WI38 (cell line): ENCODE results near the gene CFAP45.
"Not testable (repeated sequence)": the region's sequence is repeated elsewhere in the genome, so short reads cannot be mapped to it uniquely, and the experiment has no call there.

Source experiments
- H3K4me3 ChIP-seq: 2 replicates; pipeline ENCODE4 v1.5.1; 2011; ENCODE audit warnings: low read depth, mild to moderate bottlenecking, control low read depth, low read length
- TF ChIP-seq, protein P1 (sequence below): IDR thresholded peaks from 2 replicates; pipeline ENCODE4 v1.5.1; 2012; ENCODE audit warnings: low read depth, mild to moderate bottlenecking, control low read depth, low read length

Gene CFAP45

DNA sequence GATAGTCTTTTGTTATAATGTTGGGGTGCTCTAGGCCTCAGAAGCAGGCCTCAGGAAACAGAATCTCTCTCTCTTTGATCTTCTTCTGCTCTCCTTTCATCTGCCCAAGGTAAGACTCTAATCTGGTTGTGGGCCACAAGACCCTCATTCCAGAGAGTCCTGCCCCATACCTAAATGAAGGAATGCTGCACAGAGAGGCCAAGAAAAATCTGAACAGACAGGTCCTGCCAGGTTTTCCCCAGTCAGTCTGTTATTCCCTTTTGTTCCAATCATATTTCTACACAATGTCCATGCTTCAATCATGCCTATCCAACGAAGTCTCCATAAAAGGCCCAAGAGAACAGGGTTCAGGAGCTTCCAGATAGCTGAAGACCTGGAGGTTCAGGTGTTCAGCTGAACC, 7.0 kb upstream of the CFAP45 start:
- TF ChIP-seq, protein P1, sequence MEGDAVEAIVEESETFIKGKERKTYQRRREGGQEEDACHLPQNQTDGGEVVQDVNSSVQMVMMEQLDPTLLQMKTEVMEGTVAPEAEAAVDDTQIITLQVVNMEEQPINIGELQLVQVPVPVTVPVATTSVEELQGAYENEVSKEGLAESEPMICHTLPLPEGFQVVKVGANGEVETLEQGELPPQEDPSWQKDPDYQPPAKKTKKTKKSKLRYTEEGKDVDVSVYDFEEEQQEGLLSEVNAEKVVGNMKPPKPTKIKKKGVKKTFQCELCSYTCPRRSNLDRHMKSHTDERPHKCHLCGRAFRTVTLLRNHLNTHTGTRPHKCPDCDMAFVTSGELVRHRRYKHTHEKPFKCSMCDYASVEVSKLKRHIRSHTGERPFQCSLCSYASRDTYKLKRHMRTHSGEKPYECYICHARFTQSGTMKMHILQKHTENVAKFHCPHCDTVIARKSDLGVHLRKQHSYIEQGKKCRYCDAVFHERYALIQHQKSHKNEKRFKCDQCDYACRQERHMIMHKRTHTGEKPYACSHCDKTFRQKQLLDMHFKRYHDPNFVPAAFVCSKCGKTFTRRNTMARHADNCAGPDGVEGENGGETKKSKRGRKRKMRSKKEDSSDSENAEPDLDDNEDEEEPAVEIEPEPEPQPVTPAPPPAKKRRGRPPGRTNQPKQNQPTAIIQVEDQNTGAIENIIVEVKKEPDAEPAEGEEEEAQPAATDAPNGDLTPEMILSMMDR = no peak

GRCh38 chr1:159904036-159904435, 4.1 kb upstream of the CFAP45 start:
- H3K4me3 ChIP-seq = not testable (repeated sequence)

More for the DNA sequence above, 7.0 kb upstream of the CFAP45 start:
- no peak overlapping the region for H3K4me3 ChIP-seq

DNA sequence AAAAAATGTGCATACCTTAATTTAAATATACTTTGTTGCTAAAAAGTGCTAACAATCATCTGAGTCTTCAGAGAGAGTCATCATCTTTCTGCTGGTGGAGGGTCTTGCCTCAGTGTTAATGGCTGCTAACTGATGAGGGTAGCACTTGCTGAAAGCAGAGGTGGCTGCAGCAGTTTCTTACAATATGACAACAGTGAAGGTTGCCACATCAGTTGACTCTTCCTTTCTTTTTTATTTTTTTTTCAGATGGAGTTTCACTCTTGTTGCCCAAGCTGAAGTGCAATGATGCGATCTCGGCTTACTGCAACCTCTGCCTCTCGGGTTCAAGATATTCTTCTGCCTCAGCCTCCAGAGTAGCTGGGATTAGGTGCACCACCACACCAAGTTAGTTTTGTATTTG, 2.6 kb upstream of the CFAP45 start:
- TF ChIP-seq, protein P1 = no peak
- no peak overlapping the region for H3K4me3 ChIP-seq

GRCh38 chr1:159900755-159901360, 893 bp upstream of the CFAP45 start:
- TF ChIP-seq, protein P1 = no peak
- H3K4me3 ChIP-seq = no peak overlapping the region

DNA sequence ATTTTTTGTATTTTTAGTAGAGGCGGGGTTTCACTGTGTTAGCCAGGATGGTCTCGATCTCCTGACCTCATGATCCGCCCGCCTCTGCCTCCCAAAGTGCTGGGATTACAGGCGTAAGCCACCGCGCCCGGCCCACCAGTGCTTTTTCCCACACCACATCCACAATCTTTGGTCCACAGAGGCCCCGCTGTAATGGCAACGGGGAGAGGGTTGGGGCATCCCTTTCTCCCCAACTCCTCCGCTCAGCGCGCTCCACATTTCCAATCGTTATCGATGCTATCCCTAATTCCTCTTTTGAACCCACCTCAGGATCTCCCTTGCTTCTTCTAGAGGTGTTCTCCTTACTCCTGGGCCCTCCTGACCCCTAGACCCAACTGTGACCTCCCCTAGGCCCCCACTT, 331 bp downstream of the CFAP45 start:
- H3K4me3 ChIP-seq = not testable (repeated sequence)

- TF ChIP-seq, protein P1 = no peak
- no peak overlapping the region for H3K4me3 ChIP-seq
Observed at GRCh38 chr1:159898527-159898926, 1.4 kb downstream of the CFAP45 start.

DNA sequence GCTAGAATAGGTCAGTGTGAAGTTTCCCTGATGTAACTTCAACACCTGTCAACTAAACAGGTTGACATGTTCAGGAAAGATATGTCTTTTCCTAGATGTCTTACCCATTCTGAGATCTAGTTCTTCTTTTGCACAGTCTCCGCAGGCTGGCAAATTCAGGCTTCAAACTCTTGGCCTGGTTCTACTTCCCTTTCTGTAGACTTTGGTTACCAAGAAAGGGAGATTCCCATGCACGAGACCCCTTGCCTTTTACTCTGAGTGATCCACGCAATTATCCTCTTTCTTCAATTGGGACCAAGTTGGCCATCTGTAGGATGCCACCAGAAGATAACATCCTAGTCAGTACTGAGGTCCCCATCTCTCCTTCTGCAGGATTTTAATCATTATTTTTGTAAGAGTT, 2.0 kb downstream of the CFAP45 start:
- H3K4me3 ChIP-seq = no peak overlapping the region
- TF ChIP-seq, protein P1 = no peak

GRCh38 chr1:159896546-159896930, 3.4 kb downstream of the CFAP45 start:
- H3K4me3 ChIP-seq = no peak overlapping the region
- TF ChIP-seq, protein P1 = no peak
